ENCODE results near the gene MECR. TPM values are rescaled to one million over a fixed set of nuclear protein-coding genes. Genes with fewer than 3 reads are reported as not detected.

Gene MECR
- total and polyA plus RNA-seq, 5 donors from 2014 or later, result 10.1 to 16.3 (median 12.6) TPM

DNA sequence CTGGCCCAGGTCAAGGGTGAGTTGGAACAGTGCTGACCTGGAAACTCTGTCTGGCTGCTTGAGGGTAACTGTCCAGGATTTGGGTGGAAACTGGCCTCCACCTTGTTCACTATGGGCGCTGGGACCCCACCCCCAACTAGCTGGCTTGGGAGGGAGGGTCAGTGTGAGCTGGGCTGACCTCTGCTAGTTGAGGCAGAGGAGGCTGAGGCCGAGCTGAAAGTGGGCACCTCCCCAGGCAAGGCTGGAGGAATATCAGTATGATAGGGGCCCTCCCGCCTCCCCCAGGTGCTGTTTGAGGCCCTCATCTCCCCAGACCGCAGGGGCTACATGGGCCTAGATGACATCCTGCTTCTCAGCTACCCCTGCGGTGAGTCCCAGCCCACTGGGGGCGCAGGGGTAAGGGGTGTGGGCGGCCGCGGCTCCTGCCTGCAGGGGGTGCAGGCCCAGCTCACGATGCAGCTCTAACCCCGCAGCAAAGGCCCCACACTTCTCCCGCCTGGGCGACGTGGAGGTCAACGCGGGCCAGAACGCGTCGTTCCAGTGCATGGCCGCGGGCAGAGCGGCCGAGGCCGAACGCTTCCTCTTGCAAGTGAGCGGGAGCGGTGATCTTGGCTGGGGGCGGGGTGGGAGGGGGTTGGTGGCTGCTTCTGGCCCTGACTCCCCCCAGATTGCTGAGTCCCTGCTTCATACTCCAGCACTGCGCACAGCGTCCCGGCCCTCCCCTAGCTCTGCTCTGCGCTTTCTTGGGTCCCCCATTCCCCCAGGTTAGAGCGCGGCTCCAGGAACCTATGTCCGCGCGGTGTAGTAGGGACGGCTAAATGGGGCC is 28.5 kb upstream of the MECR start:
- H3K4me3 Mint-ChIP-seq, result peak overlapping the region in 2 of 4 donors; percentile 46 to 56
- peak in 1 of 2 donors; percentile 19 for ATAC-seq (ENCODE audit: low read depth in 2 of 2)
- no peaks in the 10 kb centered on the region for H3K9me3 Mint-ChIP-seq
- H3K36me3 ChIP-seq (ENCODE audit: control insufficient read depth, insufficient read depth, low read length), result no peaks in the 10 kb centered on the region
- H3K36me3 Mint-ChIP-seq, result no peaks in the 10 kb centered on the region
- peaks cover 0 to 9% (median 1%) of the 10 kb centered on the region in 4 donors for H3K4me1 Mint-ChIP-seq
- H3K4me1 ChIP-seq (ENCODE audit: control insufficient read depth, insufficient read depth, low read length, poor library complexity, severe bottlenecking), result peaks cover 8% of the 10 kb centered on the region
- no peaks in the 10 kb centered on the region for H3K9me3 ChIP-seq (ENCODE audit: control insufficient read depth in 2 of 2, low read length in 2 of 2)
- H3K4me3 ChIP-seq (ENCODE audit: low read depth, low read length), result no peak overlapping the region
- H3K27me3 ChIP-seq (ENCODE audit: control insufficient read depth, insufficient read depth, low read length), result peaks cover 11% of the 10 kb centered on the region
- no peak for DNase-seq
- no peak overlapping the region for H3K27ac ChIP-seq (ENCODE audit: insufficient read depth, low read length, poor library complexity, severe bottlenecking)
- peaks cover 61% of the 10 kb centered on the region for H3K27me3 Mint-ChIP-seq
- no peak overlapping the region for H3K27ac Mint-ChIP-seq

DNA sequence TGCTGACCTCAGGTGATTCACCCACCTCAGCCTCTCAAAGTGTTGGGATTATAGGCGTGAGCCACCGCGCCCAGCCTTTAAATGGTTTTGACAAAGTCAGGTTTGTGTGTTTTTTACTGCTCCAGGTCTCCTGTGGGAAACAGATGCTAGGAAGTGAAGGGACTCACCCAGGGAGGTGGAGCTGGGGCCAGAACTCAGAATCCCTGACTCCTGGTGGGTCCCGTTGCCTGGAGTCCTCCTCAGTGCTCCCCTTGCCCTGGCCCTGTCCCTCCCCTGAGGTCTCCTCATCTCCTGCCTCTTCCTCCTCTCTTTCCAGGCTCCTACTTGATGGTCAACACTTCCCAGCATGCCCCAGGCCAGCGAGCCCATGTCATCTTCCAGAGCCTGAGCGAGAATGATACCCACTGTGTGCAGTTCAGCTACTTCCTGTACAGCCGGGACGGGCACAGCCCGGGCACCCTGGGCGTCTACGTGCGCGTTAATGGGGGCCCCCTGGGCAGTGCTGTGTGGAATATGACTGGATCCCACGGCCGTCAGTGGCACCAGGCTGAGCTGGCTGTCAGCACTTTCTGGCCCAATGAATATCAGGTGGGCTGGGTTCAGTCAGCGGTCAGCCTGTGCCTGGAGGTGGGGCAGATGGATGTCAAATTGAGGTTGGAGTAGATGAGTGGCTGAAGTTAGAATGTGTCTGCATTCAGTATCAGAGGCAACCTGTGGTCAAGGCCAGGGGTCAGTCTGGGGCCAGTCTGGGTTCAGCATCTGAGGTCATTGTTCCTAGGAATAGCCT is 27.6 kb upstream of the MECR start:
- Mint-ChIP-seq H3K9me3 (no peaks in the 10 kb centered on the region), H3K4me3 (peak overlapping the region in 2 of 4 donors; percentile 56 to 62), H3K27me3 (peaks cover 56% of the 10 kb centered on the region), H3K36me3 (no peaks in the 10 kb centered on the region), H3K27ac (no peak overlapping the region), H3K4me1 (peaks cover 0 to 9% (median 1%) of the 10 kb centered on the region in 4 donors)
- Histone ChIP-seq H3K4me3 (ENCODE audit: low read depth, low read length) (no peak overlapping the region), H3K9me3 (ENCODE audit: control insufficient read depth in 2 of 2, low read length in 2 of 2) (no peaks in the 10 kb centered on the region), H3K36me3 (ENCODE audit: control insufficient read depth, insufficient read depth, low read length) (no peaks in the 10 kb centered on the region), H3K27ac (ENCODE audit: insufficient read depth, low read length, poor library complexity, severe bottlenecking) (no peak overlapping the region), H3K27me3 (ENCODE audit: control insufficient read depth, insufficient read depth, low read length) (peaks cover 11% of the 10 kb centered on the region), H3K4me1 (ENCODE audit: control insufficient read depth, insufficient read depth, low read length, poor library complexity, severe bottlenecking) (peaks cover 8% of the 10 kb centered on the region)
- no peak for ATAC-seq (ENCODE audit: low read depth in 2 of 2)
- DNase-seq, result no peak

DNA sequence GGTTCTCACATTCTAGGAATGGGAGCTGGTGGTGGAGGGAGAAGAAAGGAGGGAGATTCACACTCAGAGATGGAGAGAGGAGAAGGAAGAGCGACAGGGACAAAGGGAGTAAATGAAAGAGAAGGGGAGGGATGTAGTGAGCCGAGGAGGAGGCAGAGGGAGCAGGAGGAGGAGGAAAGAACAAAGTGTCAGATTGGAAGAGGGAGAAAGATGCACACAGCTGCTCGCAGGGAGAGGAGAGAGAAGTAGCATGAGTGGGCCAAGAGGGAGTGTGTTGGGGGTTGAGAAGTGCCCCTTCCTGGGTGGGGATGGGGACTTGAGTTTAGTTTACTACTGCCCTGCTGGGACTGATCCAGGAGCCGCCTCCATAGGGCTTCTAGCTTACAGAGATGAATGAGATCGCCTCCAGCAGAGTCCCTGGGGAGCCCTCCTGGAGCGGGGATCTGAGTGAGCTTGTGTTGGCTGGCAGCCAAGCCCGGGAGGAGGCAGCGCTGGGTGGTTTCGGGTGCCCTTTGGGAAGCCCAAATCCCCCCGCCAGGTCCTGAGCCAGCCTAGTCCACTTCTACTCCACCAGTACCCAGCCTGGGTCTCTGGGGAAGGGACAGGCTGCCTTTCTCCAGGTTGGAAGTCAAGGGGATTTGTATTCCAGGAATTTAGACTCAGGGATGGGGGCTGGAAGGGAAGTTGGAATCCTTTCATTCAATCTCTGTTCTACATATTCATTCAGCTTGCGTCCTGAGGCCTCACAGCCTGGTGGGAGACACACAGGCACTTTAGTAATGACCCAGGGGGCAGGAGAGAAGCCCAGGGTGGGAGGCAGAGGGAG is 26.5 kb upstream of the MECR start:
- H3K4me3 Mint-ChIP-seq, result peak overlapping the region in 1 of 4 donors; percentile 48

DNA sequence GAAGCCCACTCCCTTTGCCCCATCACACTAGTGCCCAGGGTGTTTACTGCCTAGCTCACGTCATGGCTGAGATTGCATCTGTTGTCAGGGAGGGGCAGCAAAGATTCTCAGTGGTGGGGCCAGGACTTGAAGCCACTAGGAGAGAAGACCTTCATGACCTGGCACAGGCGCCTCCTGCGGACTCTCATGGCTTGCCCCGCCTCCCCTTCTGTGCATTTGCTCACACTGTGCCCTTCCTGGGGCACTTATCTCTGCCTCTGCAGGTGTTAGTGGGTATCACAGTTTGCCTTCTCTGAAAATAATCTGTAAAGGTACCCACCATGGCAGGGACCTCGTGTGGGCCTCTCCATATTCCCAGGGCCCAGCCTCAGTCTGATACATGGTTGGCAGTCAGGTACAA is 25.7 kb upstream of the MECR start:
- H3K36me3 ChIP-seq (ENCODE audit: control insufficient read depth, insufficient read depth, low read length), result no peaks in the 10 kb centered on the region
- peaks cover 8% of the 10 kb centered on the region for H3K4me1 ChIP-seq (ENCODE audit: control insufficient read depth, insufficient read depth, low read length, poor library complexity, severe bottlenecking)
- Mint-ChIP-seq H3K4me3 (no peak overlapping the region), H3K36me3 (no peaks in the 10 kb centered on the region), H3K27me3 (peaks cover 43% of the 10 kb centered on the region), H3K9me3 (no peaks in the 10 kb centered on the region), H3K4me1 (peaks cover 0 to 9% (median 1%) of the 10 kb centered on the region in 4 donors), H3K27ac (no peak overlapping the region)
- peaks cover 4% of the 10 kb centered on the region for H3K27me3 ChIP-seq (ENCODE audit: control insufficient read depth, insufficient read depth, low read length)
- DNase-seq (no peak), ATAC-seq (ENCODE audit: low read depth in 2 of 2) (no peak)
- no peaks in the 10 kb centered on the region for H3K9me3 ChIP-seq (ENCODE audit: control insufficient read depth in 2 of 2, low read length in 2 of 2)
- no peak overlapping the region for H3K4me3 ChIP-seq (ENCODE audit: low read depth, low read length)
- H3K27ac ChIP-seq (ENCODE audit: insufficient read depth, low read length, poor library complexity, severe bottlenecking), result no peak overlapping the region

More for the DNA sequence above, 26.5 kb upstream of the MECR start:
- H3K4me1 Mint-ChIP-seq, result peaks cover 0 to 9% (median 1%) of the 10 kb centered on the region in 4 donors
- Histone ChIP-seq H3K4me3 (ENCODE audit: low read depth, low read length) (no peak overlapping the region), H3K27ac (ENCODE audit: insufficient read depth, low read length, poor library complexity, severe bottlenecking) (no peak overlapping the region), H3K27me3 (ENCODE audit: control insufficient read depth, insufficient read depth, low read length) (peaks cover 6% of the 10 kb centered on the region), H3K36me3 (ENCODE audit: control insufficient read depth, insufficient read depth, low read length) (no peaks in the 10 kb centered on the region), H3K9me3 (ENCODE audit: control insufficient read depth in 2 of 2, low read length in 2 of 2) (no peaks in the 10 kb centered on the region), H3K4me1 (ENCODE audit: control insufficient read depth, insufficient read depth, low read length, poor library complexity, severe bottlenecking) (peaks cover 8% of the 10 kb centered on the region)
- no peak for ATAC-seq (ENCODE audit: low read depth in 2 of 2)
- H3K27ac Mint-ChIP-seq, result no peak overlapping the region
- H3K36me3 Mint-ChIP-seq, result no peaks in the 10 kb centered on the region
- H3K27me3 Mint-ChIP-seq, result peaks cover 51% of the 10 kb centered on the region
- no peaks in the 10 kb centered on the region for H3K9me3 Mint-ChIP-seq
- DNase-seq, result no peak

DNA sequence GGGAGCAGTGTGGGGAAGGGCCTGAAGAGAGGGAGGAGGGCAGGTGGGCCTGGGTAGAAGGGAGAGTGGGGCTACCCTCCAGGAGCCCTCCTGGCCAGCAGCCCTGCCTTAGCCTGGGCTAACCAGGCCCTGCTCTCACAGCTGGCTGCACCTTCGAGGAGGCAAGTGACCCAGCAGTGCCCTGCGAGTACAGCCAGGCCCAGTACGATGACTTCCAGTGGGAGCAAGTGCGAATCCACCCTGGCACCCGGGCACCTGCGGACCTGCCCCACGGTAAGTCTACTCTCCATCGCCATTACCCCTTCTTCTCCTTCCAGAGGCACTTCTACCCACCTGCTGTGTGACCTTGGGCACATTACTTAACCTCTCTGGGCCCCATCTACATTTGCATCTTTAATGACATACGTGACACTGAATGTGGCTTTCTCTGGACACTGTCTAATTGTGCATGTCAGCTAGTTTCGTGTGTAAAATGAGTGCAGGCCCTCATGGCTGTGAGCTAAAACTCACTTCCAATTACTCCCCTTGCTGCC is 24.5 kb upstream of the MECR start:
- no peaks in the 10 kb centered on the region for H3K36me3 ChIP-seq (ENCODE audit: control insufficient read depth, insufficient read depth, low read length)
- peaks cover 31% of the 10 kb centered on the region for H3K27me3 Mint-ChIP-seq
- H3K4me3 Mint-ChIP-seq, result no peak overlapping the region
- no peaks in the 10 kb centered on the region for H3K9me3 ChIP-seq (ENCODE audit: control insufficient read depth in 2 of 2, low read length in 2 of 2)
- no peak for ATAC-seq (ENCODE audit: low read depth in 2 of 2)
- H3K36me3 Mint-ChIP-seq, result no peaks in the 10 kb centered on the region
- H3K4me1 ChIP-seq (ENCODE audit: control insufficient read depth, insufficient read depth, low read length, poor library complexity, severe bottlenecking), result peaks cover 8% of the 10 kb centered on the region
- no peak overlapping the region for H3K4me3 ChIP-seq (ENCODE audit: low read depth, low read length)
- H3K9me3 Mint-ChIP-seq, result no peaks in the 10 kb centered on the region
- H3K27me3 ChIP-seq (ENCODE audit: control insufficient read depth, insufficient read depth, low read length), result no peaks in the 10 kb centered on the region
- no peak overlapping the region for H3K27ac Mint-ChIP-seq
- no peak for DNase-seq
- peaks cover 0 to 2% (median under 1%) of the 10 kb centered on the region in 4 donors for H3K4me1 Mint-ChIP-seq
- no peak overlapping the region for H3K27ac ChIP-seq (ENCODE audit: insufficient read depth, low read length, poor library complexity, severe bottlenecking)

DNA sequence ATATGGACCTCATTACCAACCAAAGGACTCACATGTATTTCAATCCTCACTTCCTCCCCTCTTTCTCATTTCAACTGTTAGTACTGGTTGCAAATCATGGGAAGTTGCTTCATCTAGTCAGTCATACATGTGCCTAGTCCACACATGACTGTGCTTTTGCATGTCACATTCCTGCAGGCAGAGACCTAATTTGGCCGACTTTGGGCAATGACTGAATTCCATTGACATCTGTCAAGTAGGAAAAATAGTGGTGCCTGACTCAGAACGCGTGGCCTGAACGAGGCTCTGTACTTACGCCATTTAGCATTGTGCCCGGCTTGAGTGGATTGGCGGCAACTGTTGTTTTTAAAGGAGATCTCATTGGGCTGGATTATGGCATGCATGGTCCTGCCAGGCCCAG is 23.6 kb upstream of the MECR start:
- H3K27me3 Mint-ChIP-seq, result peaks cover 34% of the 10 kb centered on the region
- no peaks in the 10 kb centered on the region for H3K36me3 ChIP-seq (ENCODE audit: control insufficient read depth, insufficient read depth, low read length)
- no peak overlapping the region for H3K27ac ChIP-seq (ENCODE audit: insufficient read depth, low read length, poor library complexity, severe bottlenecking)
- no peaks in the 10 kb centered on the region for H3K36me3 Mint-ChIP-seq
- ATAC-seq (ENCODE audit: low read depth in 2 of 2), result no peak
- peaks cover 4% of the 10 kb centered on the region for H3K4me1 ChIP-seq (ENCODE audit: control insufficient read depth, insufficient read depth, low read length, poor library complexity, severe bottlenecking)
- no peaks in the 10 kb centered on the region for H3K9me3 Mint-ChIP-seq
- no peak overlapping the region for H3K4me3 Mint-ChIP-seq
- no peak overlapping the region for H3K4me3 ChIP-seq (ENCODE audit: low read depth, low read length)
- no peak overlapping the region for H3K27ac Mint-ChIP-seq
- H3K4me1 Mint-ChIP-seq, result no peaks in the 10 kb centered on the region
- no peak for DNase-seq
- H3K9me3 ChIP-seq (ENCODE audit: control insufficient read depth in 2 of 2, low read length in 2 of 2), result no peaks in the 10 kb centered on the region
- no peaks in the 10 kb centered on the region for H3K27me3 ChIP-seq (ENCODE audit: control insufficient read depth, insufficient read depth, low read length)

DNA sequence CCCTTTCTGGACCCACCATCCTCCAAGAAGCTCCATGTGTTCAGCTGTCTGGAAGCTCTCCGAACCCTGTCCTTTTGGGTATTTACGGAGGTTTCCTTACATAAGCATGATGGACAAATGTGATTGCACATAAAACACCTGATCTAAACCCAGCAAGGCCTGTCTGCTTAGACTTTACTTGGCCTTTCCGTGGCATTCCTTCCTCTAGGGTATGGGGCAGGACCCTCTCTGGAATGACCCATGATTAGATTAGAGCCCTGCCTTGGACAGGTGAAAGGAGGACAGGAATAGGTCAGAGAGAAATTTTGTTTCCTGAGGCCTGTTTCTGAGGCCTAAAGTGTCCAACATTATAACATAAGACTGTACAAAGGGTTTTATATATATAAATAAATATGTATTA is 22.4 kb upstream of the MECR start:
- no peak for ATAC-seq (ENCODE audit: low read depth in 2 of 2)
- H3K9me3 Mint-ChIP-seq, result no peaks in the 10 kb centered on the region
- peaks cover 28% of the 10 kb centered on the region for H3K27me3 Mint-ChIP-seq
- no peaks in the 10 kb centered on the region for H3K4me1 ChIP-seq (ENCODE audit: control insufficient read depth, insufficient read depth, low read length, poor library complexity, severe bottlenecking)
- H3K9me3 ChIP-seq (ENCODE audit: control insufficient read depth in 2 of 2, low read length in 2 of 2), result no peaks in the 10 kb centered on the region
- H3K36me3 ChIP-seq (ENCODE audit: control insufficient read depth, insufficient read depth, low read length), result no peaks in the 10 kb centered on the region
- H3K27me3 ChIP-seq (ENCODE audit: control insufficient read depth, insufficient read depth, low read length), result no peaks in the 10 kb centered on the region
- no peak for DNase-seq
- H3K4me1 Mint-ChIP-seq, result no peaks in the 10 kb centered on the region
- no peak overlapping the region for H3K27ac Mint-ChIP-seq
- no peaks in the 10 kb centered on the region for H3K36me3 Mint-ChIP-seq
- H3K4me3 ChIP-seq (ENCODE audit: low read depth, low read length), result no peak overlapping the region
- H3K27ac ChIP-seq (ENCODE audit: insufficient read depth, low read length, poor library complexity, severe bottlenecking), result no peak overlapping the region
- no peak overlapping the region for H3K4me3 Mint-ChIP-seq

Measured in CD4-positive, CD25-positive, alpha-beta regulatory T cell (primary cell).